Vagina (tissue), 2 donors: ENCODE measurements around the gene SLAIN2. TPM values are rescaled to one million over a fixed set of nuclear protein-coding genes. Genes with fewer than 3 reads are reported as not detected.

ENCODE experiments used
- DNase-seq, 2 donors: peaks; one replicate each; pipeline ENCODE4 v3.0.0-alpha.2; 2017; ENCODE audit errors: extremely low spot score in 2 of 2
- H3K27ac ChIP-seq: fragments of 200-600 bp; sonication (generic); one replicate; pipeline ENCODE4 v1.5.1; 2019
- H3K27me3 ChIP-seq: fragments of 200-600 bp; sonication (generic); one replicate; pipeline ENCODE4 v1.5.1; 2019
- H3K36me3 ChIP-seq, 2 donors: fragments of 200-600 bp; sonication (generic); one replicate each; pipeline ENCODE4 v1.5.1; 2017 to 2019
- H3K4me1 ChIP-seq: fragments of 200-600 bp; sonication (generic); one replicate; pipeline ENCODE4 v1.5.1; 2019
- H3K4me3 ChIP-seq, 2 donors: fragments of 200-600 bp; sonication (generic); 1 replicate in 1 of 2; 2 replicates in 1 of 2; pipeline ENCODE4 v1.5.1; 2016 to 2019
- H3K9me3 ChIP-seq: fragments of 200-600 bp; sonication (generic); one replicate; pipeline ENCODE4 v1.5.1; 2019
- CTCF ChIP-seq, 3 experiments: fragments of 450-650 bp in 2 of 3; fragments of 200-600 bp in 1 of 3; sonication (generic) in 1 of 3; IDR thresholded peaks; one replicate each; pipeline ENCODE4 v1.5.1; 2017 to 2019; ENCODE audit warnings: antibody characterized with exemption in 3 of 3, mild to moderate bottlenecking in 2 of 3, moderate library complexity in 2 of 3
- POLR2A ChIP-seq, 2 donors: fragments of 450-650 bp; IDR thresholded peaks; one replicate each; pipeline ENCODE4 v1.6.1; 2017; ENCODE audit warnings: antibody characterized with exemption in 2 of 2, mild to moderate bottlenecking in 2 of 2, moderate library complexity in 2 of 2
- POLR2AphosphoS5 ChIP-seq, 2 donors: sonication (generic); formaldehyde crosslinking; IDR thresholded peaks; one replicate each; pipeline ENCODE4 v1.9.0; 2017; ENCODE audit warnings: antibody characterized with exemption in 2 of 2, mild to moderate bottlenecking in 2 of 2, low read depth in 1 of 2; ENCODE audit not compliant: insufficient read depth in 1 of 2
- intact Hi-C: fragments of 100-400 bp; cut with DNase I; formaldehyde crosslinking; loops from one replicate; pipeline ENCODE4 v1.15.1; 2023
- total RNA-seq: library from RNA; depleted of rRNA; stranded (reverse); fragments of >200 nt; gene quantifications from one replicate; pipeline ENCODE4 v1.2.3, GENCODE V29; 2016

The SLAIN2 gene
- total RNA-seq, 1 donor from 2014 or later: 39.5 TPM

- no peak for TF ChIP-seq POLR2AphosphoS5 (IDR thresholded peaks at IDR 0.05; ENCODE audit: insufficient read depth in 1 of 2, low read depth in 1 of 2)
- TF ChIP-seq CTCF (IDR thresholded peaks at IDR 0.05): no peak
- no peak for TF ChIP-seq POLR2A (IDR thresholded peaks at IDR 0.05)
- Histone ChIP-seq H3K9me3 (no peaks in the 10 kb centered on the region), H3K4me3 (no peak overlapping the region), H3K27me3 (no peaks in the 10 kb centered on the region), H3K36me3 (no peaks in the 10 kb centered on the region), H3K4me1 (peaks cover 19% of the 10 kb centered on the region), H3K27ac (no peak overlapping the region)
- no peak for DNase-seq
- intact Hi-C loops: no loop called here
Observed at GRCh38 chr4:48360285-48361011, 19.1 kb downstream of the SLAIN2 start.

- H3K4me1 ChIP-seq: peaks cover 19% of the 10 kb centered on the region
- no peak overlapping the region for H3K4me3 ChIP-seq
- H3K27ac ChIP-seq: no peak overlapping the region
- intact Hi-C loops: no loop called here
- H3K9me3 ChIP-seq: no peaks in the 10 kb centered on the region
- TF ChIP-seq CTCF (IDR thresholded peaks at IDR 0.05): no peak
- TF ChIP-seq POLR2AphosphoS5 (IDR thresholded peaks at IDR 0.05; ENCODE audit: insufficient read depth in 1 of 2, low read depth in 1 of 2): no peak
- H3K36me3 ChIP-seq: no peaks in the 10 kb centered on the region
- no peak for DNase-seq
- no peaks in the 10 kb centered on the region for H3K27me3 ChIP-seq
Observed at GRCh38 chr4:48361012-48361400, 19.7 kb downstream of the SLAIN2 start.

- intact Hi-C loops: no loop called here
- no peak for TF ChIP-seq CTCF (IDR thresholded peaks at IDR 0.05)
- TF ChIP-seq POLR2AphosphoS5 (IDR thresholded peaks at IDR 0.05; ENCODE audit: insufficient read depth in 1 of 2, low read depth in 1 of 2): no peak
- no peak for TF ChIP-seq POLR2A (IDR thresholded peaks at IDR 0.05)
- DNase-seq: no peak
- Histone ChIP-seq H3K27ac (no peak overlapping the region), H3K36me3 (no peaks in the 10 kb centered on the region), H3K27me3 (no peaks in the 10 kb centered on the region), H3K4me1 (peaks cover 22% of the 10 kb centered on the region), H3K9me3 (no peaks in the 10 kb centered on the region), H3K4me3 (no peak overlapping the region)
Observed at GRCh38 chr4:48366611-48367010, 25.3 kb downstream of the SLAIN2 start.

GRCh38 chr4:48367016-48367415, 25.7 kb downstream of the SLAIN2 start:
- H3K27ac ChIP-seq: no peak overlapping the region
- intact Hi-C loops: no loop called here

More at GRCh38 chr4:48367016-48367415, 25.7 kb downstream of the SLAIN2 start:
- H3K27me3 ChIP-seq: no peaks in the 10 kb centered on the region
- H3K4me1 ChIP-seq: peaks cover 22% of the 10 kb centered on the region
- TF ChIP-seq POLR2AphosphoS5 (IDR thresholded peaks at IDR 0.05; ENCODE audit: insufficient read depth in 1 of 2, low read depth in 1 of 2) (no peak), CTCF (IDR thresholded peaks at IDR 0.05) (no peak), POLR2A (IDR thresholded peaks at IDR 0.05) (no peak)
- H3K9me3 ChIP-seq: no peaks in the 10 kb centered on the region
- DNase-seq: no peak
- H3K4me3 ChIP-seq: no peak overlapping the region
- no peaks in the 10 kb centered on the region for H3K36me3 ChIP-seq
